ENCODE results near the gene NEDD9. TPM values are rescaled to one million over a fixed set of nuclear protein-coding genes. Genes with fewer than 3 reads are reported as not detected.

Gene NEDD9
- total RNA-seq, 4 donors from 2014 or later, result 36.2 to 99.1 (median 70.2) TPM

GRCh38 chr6:11268978-11269377 is 36.5 kb upstream of the NEDD9 start:
- H3K9me3 ChIP-seq, result no peaks in the 10 kb centered on the region
- no peak for DNase-seq
- peaks cover 0 to 4% of the 10 kb centered on the region in 2 donors for H3K4me1 ChIP-seq
- TF ChIP-seq POLR2A (IDR thresholded peaks at IDR 0.05) (no peak), CTCF (IDR thresholded peaks at IDR 0.05) (no peak)
- H3K4me3 ChIP-seq, result no peak overlapping the region
- no peak overlapping the region for H3K27ac ChIP-seq
- intact Hi-C loops (cut with DNase I; ENCODE audit: low total_unique reads), result no loop called here
- no peaks in the 10 kb centered on the region for H3K27me3 ChIP-seq
- H3K36me3 ChIP-seq, result no peaks in the 10 kb centered on the region

- no peak overlapping the region for H3K27ac ChIP-seq
- no peaks in the 10 kb centered on the region for H3K27me3 ChIP-seq
- TF ChIP-seq CTCF (IDR thresholded peaks at IDR 0.05), result no peak
- TF ChIP-seq POLR2A (IDR thresholded peaks at IDR 0.05), result no peak
- H3K36me3 ChIP-seq, result no peaks in the 10 kb centered on the region
- peaks cover 0 to 12% of the 10 kb centered on the region in 2 donors for H3K4me1 ChIP-seq
- intact Hi-C loops (cut with DNase I; ENCODE audit: low total_unique reads), result no loop called here
- no peak for DNase-seq
- no peak overlapping the region for H3K4me3 ChIP-seq
- no peaks in the 10 kb centered on the region for H3K9me3 ChIP-seq
Measured at GRCh38 chr6:11266926-11267325, 34.5 kb upstream of the NEDD9 start.

- no peak for DNase-seq
- Histone ChIP-seq H3K4me3 (no peak overlapping the region), H3K9me3 (no peaks in the 10 kb centered on the region), H3K27ac (no peak overlapping the region), H3K4me1 (peaks cover 0 to 12% of the 10 kb centered on the region in 2 donors), H3K36me3 (no peaks in the 10 kb centered on the region), H3K27me3 (no peaks in the 10 kb centered on the region)
- TF ChIP-seq POLR2A (IDR thresholded peaks at IDR 0.05) (no peak), CTCF (IDR thresholded peaks at IDR 0.05) (no peak)
- intact Hi-C loops (cut with DNase I; ENCODE audit: low total_unique reads), result no loop called here
Measured at GRCh38 chr6:11265932-11266331, 33.5 kb upstream of the NEDD9 start.

- H3K36me3 ChIP-seq, result no peaks in the 10 kb centered on the region
- no peaks in the 10 kb centered on the region for H3K9me3 ChIP-seq
- no peak for DNase-seq
- peaks cover 0 to 8% of the 10 kb centered on the region in 2 donors for H3K4me1 ChIP-seq
- peak overlapping the region; percentile 72 to 75 for H3K27ac ChIP-seq
- intact Hi-C loops (cut with DNase I; ENCODE audit: low total_unique reads), result no loop called here
- H3K4me3 ChIP-seq, result no peak overlapping the region
- no peaks in the 10 kb centered on the region for H3K27me3 ChIP-seq
- no peak for TF ChIP-seq CTCF (IDR thresholded peaks at IDR 0.05)
- TF ChIP-seq POLR2A (IDR thresholded peaks at IDR 0.05), result no peak
Measured at GRCh38 chr6:11264100-11264499, 31.6 kb upstream of the NEDD9 start.

GRCh38 chr6:11263291-11263775 is 30.9 kb upstream of the NEDD9 start:
- no peaks in the 10 kb centered on the region for H3K36me3 ChIP-seq
- H3K9me3 ChIP-seq, result no peaks in the 10 kb centered on the region
- peak; percentile 59 to 74 for DNase-seq
- peaks cover 0 to 8% of the 10 kb centered on the region in 2 donors for H3K4me1 ChIP-seq
- TF ChIP-seq CTCF (IDR thresholded peaks at IDR 0.05) (no peak), POLR2A (IDR thresholded peaks at IDR 0.05) (peak in 1 of 2 donors; percentile 54)
- no peaks in the 10 kb centered on the region for H3K27me3 ChIP-seq
- H3K4me3 ChIP-seq, result no peak overlapping the region
- peak overlapping the region; percentile 72 to 75 for H3K27ac ChIP-seq
- intact Hi-C loops (cut with DNase I; ENCODE audit: low total_unique reads), result no loop called here

All from uterus (tissue), 4 donors.